ENCODE data around the gene USP6NL.

- TF ChIP-seq POLR2AphosphoS5 (IDR thresholded peaks at IDR 0.05) (no peak), CTCF (IDR thresholded peaks at IDR 0.05) (no peak)
Measured at GRCh38 chr10:11581213-11581612, 30.2 kb downstream of the USP6NL start.
